ENCODE data around the gene SLC35F3.
"Not testable (repeated sequence)": the region's sequence is repeated elsewhere in the genome, so short reads cannot be mapped to it uniquely, and the experiment has no call there.

Gene SLC35F3

GRCh38 chr1:234345237-234345636 lies 440.8 kb downstream of the SLC35F3 start:
- Histone ChIP-seq H3K4me2 (ENCODE audit: low read length) (no peak overlapping the region), H3K27me3 (ENCODE audit: control insufficient read depth, low read length) (peaks cover 3% of the 10 kb centered on the region), H3K79me2 (ENCODE audit: control insufficient read depth, low read length) (no peaks in the 10 kb centered on the region), H3K4me1 (ENCODE audit: control insufficient read depth, low read length) (no peaks in the 10 kb centered on the region), H3K4me3 (ENCODE audit: low read length) (no peak overlapping the region), H3K27ac (ENCODE audit: low read depth, low read length) (no peak overlapping the region), H4K20me1 (ENCODE audit: control insufficient read depth, insufficient read depth, low read depth, low read length) (no peaks in the 10 kb centered on the region), H3K36me3 (ENCODE audit: control insufficient read depth, low read length) (no peaks in the 10 kb centered on the region), H3K9me2 (replicated peaks; ENCODE audit: control insufficient read depth, low read length) (no peaks in the 10 kb centered on the region), H3F3A (ENCODE audit: control insufficient read depth, insufficient read depth) (no peaks in the 10 kb centered on the region), H3K9me3 (ENCODE audit: control insufficient read depth, insufficient read depth, low read length) (no peaks in the 10 kb centered on the region)
- TF ChIP-seq EZH2phosphoT487 (IDR thresholded peaks at IDR 0.05; ENCODE audit: borderline replicate concordance, low read length) (no peak), CTCF (IDR thresholded peaks at IDR 0.05; ENCODE audit: low read depth, low read length, poor library complexity, severe bottlenecking) (no peak)

DNA sequence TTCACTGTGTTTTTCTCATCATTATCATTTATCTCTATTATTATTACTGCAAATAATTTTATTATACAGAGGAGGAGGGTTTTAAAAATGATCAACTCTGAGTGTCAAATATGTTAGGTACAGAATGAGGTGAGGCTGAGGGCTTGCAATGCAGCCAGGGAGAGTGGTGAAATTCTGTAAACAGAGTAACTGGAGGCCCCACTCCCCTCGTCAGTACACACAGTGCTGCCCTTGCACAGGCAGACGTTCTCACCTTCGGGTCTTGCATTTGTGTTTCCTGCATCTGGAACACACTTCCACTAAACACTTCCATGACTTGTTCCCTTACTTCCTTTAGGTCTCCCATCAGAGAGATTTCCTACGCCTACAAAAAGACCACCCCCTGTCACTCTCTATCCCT lies 444.5 kb downstream of the SLC35F3 start:
- Histone ChIP-seq H3K9me2 (replicated peaks; ENCODE audit: control insufficient read depth, low read length) (no peaks in the 10 kb centered on the region), H3K36me3 (ENCODE audit: control insufficient read depth, low read length) (no peaks in the 10 kb centered on the region), H3K4me1 (ENCODE audit: control insufficient read depth, low read length) (no peaks in the 10 kb centered on the region), H3K9me3 (ENCODE audit: control insufficient read depth, insufficient read depth, low read length) (no peaks in the 10 kb centered on the region), H3K4me2 (ENCODE audit: low read length) (no peak overlapping the region), H3F3A (ENCODE audit: control insufficient read depth, insufficient read depth) (no peaks in the 10 kb centered on the region), H3K27ac (ENCODE audit: low read depth, low read length) (no peak overlapping the region), H3K4me3 (ENCODE audit: low read length) (no peak overlapping the region), H3K27me3 (ENCODE audit: control insufficient read depth, low read length) (peaks cover 6% of the 10 kb centered on the region), H4K20me1 (ENCODE audit: control insufficient read depth, insufficient read depth, low read depth, low read length) (no peaks in the 10 kb centered on the region), H3K79me2 (ENCODE audit: control insufficient read depth, low read length) (no peaks in the 10 kb centered on the region)
- TF ChIP-seq EZH2phosphoT487 (IDR thresholded peaks at IDR 0.05; ENCODE audit: borderline replicate concordance, low read length) (no peak), CTCF (IDR thresholded peaks at IDR 0.05; ENCODE audit: low read depth, low read length, poor library complexity, severe bottlenecking) (no peak)

GRCh38 chr1:234355782-234356510 lies 451.5 kb downstream of the SLC35F3 start:
- H3F3A ChIP-seq (ENCODE audit: control insufficient read depth, insufficient read depth) = no peaks in the 10 kb centered on the region
- no peak overlapping the region for H3K4me2 ChIP-seq (ENCODE audit: low read length)
- no peak overlapping the region for H3K4me3 ChIP-seq (ENCODE audit: low read length)
- no peaks in the 10 kb centered on the region for H3K36me3 ChIP-seq (ENCODE audit: control insufficient read depth, low read length)
- H3K9me2 ChIP-seq (replicated peaks; ENCODE audit: control insufficient read depth, low read length) = no peaks in the 10 kb centered on the region
- H3K79me2 ChIP-seq (ENCODE audit: control insufficient read depth, low read length) = no peaks in the 10 kb centered on the region
- H4K20me1 ChIP-seq (ENCODE audit: control insufficient read depth, insufficient read depth, low read depth, low read length) = no peaks in the 10 kb centered on the region
- H3K27me3 ChIP-seq (ENCODE audit: control insufficient read depth, low read length) = no peaks in the 10 kb centered on the region; the same call in 1 of the 2 replicates
- no peak overlapping the region for H3K27ac ChIP-seq (ENCODE audit: low read depth, low read length)
- TF ChIP-seq CTCF (IDR thresholded peaks at IDR 0.05; ENCODE audit: low read depth, low read length, poor library complexity, severe bottlenecking) (no peak), EZH2phosphoT487 (IDR thresholded peaks at IDR 0.05; ENCODE audit: borderline replicate concordance, low read length) (no peak)
- H3K4me1 ChIP-seq (ENCODE audit: control insufficient read depth, low read length) = no peaks in the 10 kb centered on the region
- no peaks in the 10 kb centered on the region for H3K9me3 ChIP-seq (ENCODE audit: control insufficient read depth, insufficient read depth, low read length)

DNA sequence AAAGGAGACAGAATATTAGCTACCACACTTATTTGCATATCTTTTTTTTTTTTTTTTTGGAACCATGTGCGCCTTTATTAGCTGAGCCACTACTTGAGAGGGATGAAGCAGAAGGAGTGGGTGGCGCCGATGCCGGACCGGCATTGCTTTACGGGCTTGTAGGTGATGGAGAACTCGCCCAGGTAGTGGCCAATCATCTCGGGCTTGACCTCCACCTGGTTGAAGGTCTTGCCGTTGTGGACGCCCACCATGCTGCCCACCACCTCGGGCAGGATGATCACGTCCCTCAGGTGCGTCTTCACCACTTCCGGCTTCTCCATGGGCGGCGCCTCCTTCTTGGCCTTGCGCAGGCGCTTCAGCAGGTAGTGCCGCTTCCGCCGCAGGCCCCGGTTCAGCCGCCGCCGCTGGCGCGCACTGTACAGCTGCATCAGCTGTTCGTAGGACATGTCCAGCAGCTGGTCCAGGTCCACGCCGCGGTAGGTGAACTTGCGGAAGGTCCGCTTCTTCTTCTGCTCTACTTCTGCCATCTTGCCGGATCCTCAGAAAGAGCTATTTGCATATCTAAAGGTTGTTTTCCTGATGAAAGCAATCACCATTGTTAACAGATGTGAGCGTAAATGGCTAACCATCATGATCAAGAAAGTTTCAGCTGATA lies 452.3 kb downstream of the SLC35F3 start:
- H3K9me3 ChIP-seq (ENCODE audit: control insufficient read depth, insufficient read depth, low read length); H3K4me1 ChIP-seq (ENCODE audit: control insufficient read depth, low read length); H3F3A ChIP-seq (ENCODE audit: control insufficient read depth, insufficient read depth); H3K36me3 ChIP-seq (ENCODE audit: control insufficient read depth, low read length); H3K4me2 ChIP-seq (ENCODE audit: low read length); H3K27ac ChIP-seq (ENCODE audit: low read depth, low read length); H3K9me2 ChIP-seq (replicated peaks; ENCODE audit: control insufficient read depth, low read length); H4K20me1 ChIP-seq (ENCODE audit: control insufficient read depth, insufficient read depth, low read depth, low read length); H3K79me2 ChIP-seq (ENCODE audit: control insufficient read depth, low read length); H3K4me3 ChIP-seq (ENCODE audit: low read length); H3K27me3 ChIP-seq (ENCODE audit: control insufficient read depth, low read length): not testable (repeated sequence)
